OCI-LY7 (cell line): ENCODE measurements around the gene SLC4A9.

Experiments used
- CTCF ChIP-seq: fragments of 200-600 bp; sonication (generic); conservative IDR thresholded peaks from 2 replicates; pipeline ENCODE4 v1.5.1; 2014; ENCODE audit warnings: mild to moderate bottlenecking, antibody characterized with exemption, low read length, moderate library complexity, mixed read lengths
- EZH2phosphoT487 ChIP-seq: fragments of 200-600 bp; sonication (generic); IDR thresholded peaks from 2 replicates; pipeline ENCODE4 v1.6.1; 2018; ENCODE audit warnings: low read depth, borderline replicate concordance, mild to moderate bottlenecking, mixed run types, antibody characterized with exemption, low read length, moderate library complexity, mixed read lengths

- TF ChIP-seq EZH2phosphoT487 (no peak), CTCF (peak; percentile 33; the same call in 1 of the 2 replicates)
Measured at GRCh38 chr5:140358738-140359310, 1.2 kb upstream of the SLC4A9 start.
